Thyroid gland (tissue), 4 donors: ENCODE data around the gene CARMIL1.

ENCODE experiments used
- CTCF ChIP-seq, 6 experiments: fragments of 200-600 bp in 3 of 6; fragments of 450-650 bp in 3 of 6; sonication (generic) in 3 of 6; IDR thresholded peaks; one replicate each; pipeline ENCODE4 v1.5.1; 2016 to 2019; ENCODE audit warnings: antibody characterized with exemption in 6 of 6, mild to moderate bottlenecking in 2 of 6, inconsistent platforms in 1 of 6, moderate library complexity in 1 of 6
- POLR2A ChIP-seq, 2 donors: fragments of 450-650 bp; IDR thresholded peaks; one replicate each; pipeline ENCODE4 v1.6.1; 2017; ENCODE audit warnings: antibody characterized with exemption in 2 of 2, mild to moderate bottlenecking in 2 of 2, moderate library complexity in 1 of 2

GRCh38 chr6:25414168-25414567 lies 135.0 kb downstream of the CARMIL1 start:
- TF ChIP-seq POLR2A (IDR thresholded peaks at IDR 0.05) (no peak), CTCF (IDR thresholded peaks at IDR 0.05) (no peak)
